Lung (tissue), 12 donors: ENCODE measurements around the gene ROBO1. TPM values are rescaled to one million over a fixed set of nuclear protein-coding genes. Genes with fewer than 3 reads are reported as not detected.
A peak's percentile ranks its signal among the peaks of the same experiment; 100 is the strongest.

Experiments used
- ATAC-seq: fragments of 200-7000 bp; cut with Tn5 transposase; one replicate; pipeline ENCODE4 v1.9.1; 2020; ENCODE audit warnings: moderate number of reproducible peaks; ENCODE audit not compliant: insufficient read depth, low FRiP score
- DNase-seq, 3 donors: peaks; one replicate each; pipeline ENCODE4 v3.0.0-alpha.2; 2013 to 2017
- H3K27ac ChIP-seq, 2 donors: one replicate each; pipeline ENCODE4 v1.5.1; 2013; ENCODE audit warnings: mild to moderate bottlenecking in 2 of 2, moderate library complexity in 2 of 2, control low read depth in 1 of 2, inconsistent platforms in 1 of 2, low read depth in 1 of 2, low read length in 1 of 2
- H3K27me3 ChIP-seq, 3 donors: one replicate each; pipeline ENCODE4 v1.5.1; 2013; ENCODE audit warnings: low read length in 2 of 3; ENCODE audit not compliant: control insufficient read depth in 3 of 3, insufficient read depth in 3 of 3
- H3K36me3 ChIP-seq, 4 donors: one replicate each; pipeline ENCODE4 v1.5.1; 2013; ENCODE audit warnings: low read length in 4 of 4, mild to moderate bottlenecking in 1 of 4, moderate library complexity in 1 of 4; ENCODE audit not compliant: control insufficient read depth in 4 of 4, insufficient read depth in 4 of 4
- H3K4me1 ChIP-seq, 5 donors: one replicate each; pipeline ENCODE4 v1.5.1; 2013; ENCODE audit warnings: low read length in 5 of 5, mild to moderate bottlenecking in 2 of 5, moderate library complexity in 1 of 5; ENCODE audit not compliant: control insufficient read depth in 5 of 5, insufficient read depth in 5 of 5
- H3K4me3 ChIP-seq: one replicate; pipeline ENCODE4 v1.5.1; 2013; ENCODE audit warnings: mild to moderate bottlenecking, control low read depth, moderate library complexity
- H3K9ac ChIP-seq, 2 donors: one replicate each; pipeline ENCODE4 v1.5.1; 2013; ENCODE audit warnings: low read length in 2 of 2, control low read depth in 1 of 2; ENCODE audit not compliant: insufficient read depth in 1 of 2
- H3K9me3 ChIP-seq, 4 donors: one replicate each; pipeline ENCODE4 v1.5.1; 2013; ENCODE audit warnings: low read length in 3 of 4, mild to moderate bottlenecking in 1 of 4, moderate library complexity in 1 of 4; ENCODE audit not compliant: control insufficient read depth in 4 of 4, insufficient read depth in 3 of 4
- CTCF ChIP-seq: IDR thresholded peaks from 2 replicates; pipeline ENCODE4 v1.5.1; 2012; ENCODE audit warnings: mild to moderate bottlenecking; ENCODE audit errors: control extremely low read depth, extremely low read depth
- WGBS, 2 donors: extraction: QIAGEN DNeasy Blood & Tissue Kit; methylation state at CpG; one replicate each; pipeline ENCODE4 v1.1.7; 2013; 5-methylcytosine and 5-hydroxymethylcytosine counted together
- polyA plus RNA-seq, 2 donors: library from polyadenylated mRNA; stranded (reverse); fragments of 200-250 nt; gene quantifications; one replicate each; pipeline ENCODE4 v1.2.1, GENCODE V29; 2013
- total RNA-seq, 2 donors: library from RNA; depleted of rRNA in 1 of 2; stranded (reverse); fragments of >200 nt in 1 of 2; gene quantifications; one replicate each; pipeline ENCODE4 v1.2.1, GENCODE V29; 2014 to 2021
- donor health status: control.
- donor health status: control.
- donor health status: Bipolar disorder and iron deficiency.
- donor health status: healthy.
- donor health status: DM: yes; HTN: yes; CAD: no.

The ROBO1 gene
- total and polyA plus RNA-seq, 4 donors: 2.6 to 72.6 (median 15.7) TPM

DNA sequence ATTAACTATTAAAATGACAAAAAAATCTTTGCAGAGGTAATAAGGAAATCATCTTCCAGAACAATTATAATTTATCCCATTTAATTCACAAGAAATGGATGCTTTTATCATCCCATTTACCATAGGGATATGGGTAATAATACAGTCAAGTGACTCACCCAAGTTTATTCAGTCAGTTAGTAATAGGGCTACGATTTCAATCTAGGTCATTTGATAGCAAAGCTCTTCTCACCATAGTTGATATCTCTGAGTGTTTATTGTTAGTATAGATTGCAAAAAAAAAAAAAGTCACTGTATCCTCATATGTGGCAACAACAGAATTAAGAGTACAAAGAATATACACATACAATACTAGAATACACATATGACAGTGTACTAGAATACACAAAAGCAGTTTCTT lies 797.1 kb downstream of the ROBO1 start:
- H3K9ac ChIP-seq: no peak overlapping the region
- ATAC-seq (no peak), DNase-seq (no peak)
- H3K36me3 ChIP-seq: no peaks in the 10 kb centered on the region
- 83 to 87% methylated on average over 1 of the region's 1 CpG for WGBS, 2 donors
- peaks cover 0 to 6% (median 0%) of the 10 kb centered on the region in 5 donors for H3K4me1 ChIP-seq
- H3K9me3 ChIP-seq: no peaks in the 10 kb centered on the region
- no peak for TF ChIP-seq CTCF
- H3K4me3 ChIP-seq: no peak overlapping the region
- no peak overlapping the region for H3K27ac ChIP-seq
- H3K27me3 ChIP-seq: no peaks in the 10 kb centered on the region

DNA sequence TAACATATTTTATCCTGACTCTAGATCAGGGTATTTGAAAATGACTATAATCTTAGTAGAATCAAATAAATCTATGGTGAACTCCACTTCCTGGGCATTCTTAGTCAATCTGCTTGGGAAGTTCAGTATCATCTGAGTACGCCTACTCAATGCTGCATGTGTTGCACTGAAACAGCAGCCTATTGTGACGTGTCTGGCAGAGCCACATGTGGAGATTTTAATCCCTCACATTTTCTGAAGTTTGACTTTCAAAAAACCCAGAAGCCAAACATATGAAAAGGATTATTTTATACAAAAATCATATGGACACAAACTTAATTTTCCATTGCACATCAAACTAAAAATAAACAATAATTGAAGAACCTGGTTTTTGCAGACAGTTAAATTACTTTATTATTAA lies 798.3 kb downstream of the ROBO1 start:
- peak in 1 of 3 donors; percentile 27 for DNase-seq
- TF ChIP-seq CTCF: no peak
- Histone ChIP-seq H3K36me3 (no peaks in the 10 kb centered on the region), H3K4me1 (peaks cover 0 to 3% (median 0%) of the 10 kb centered on the region in 5 donors), H3K9ac (no peak overlapping the region), H3K27ac (no peak overlapping the region), H3K4me3 (no peak overlapping the region), H3K9me3 (no peaks in the 10 kb centered on the region), H3K27me3 (no peaks in the 10 kb centered on the region)
- WGBS, 2 donors: 88% methylated on average over 2 of the region's 2 CpGs
- ATAC-seq: no peak

GRCh38 chr3:78967061-78967460 lies 800.7 kb downstream of the ROBO1 start:
- no peak for ATAC-seq
- TF ChIP-seq CTCF: no peak
- H3K4me3 ChIP-seq: no peak overlapping the region
- H3K36me3 ChIP-seq: no peaks in the 10 kb centered on the region
- H3K9me3 ChIP-seq: no peaks in the 10 kb centered on the region
- 79 to 83% methylated on average over 1 of the region's 1 CpG for WGBS, 2 donors
- no peak overlapping the region for H3K27ac ChIP-seq
- H3K9ac ChIP-seq: no peak overlapping the region
- no peaks in the 10 kb centered on the region for H3K27me3 ChIP-seq
- DNase-seq: no peak
- H3K4me1 ChIP-seq: peaks cover 0 to 3% (median 0%) of the 10 kb centered on the region in 5 donors

- Histone ChIP-seq H3K9ac (no peak overlapping the region), H3K27ac (no peak overlapping the region), H3K4me1 (no peaks in the 10 kb centered on the region), H3K9me3 (no peaks in the 10 kb centered on the region), H3K36me3 (no peaks in the 10 kb centered on the region), H3K4me3 (no peak overlapping the region), H3K27me3 (no peaks in the 10 kb centered on the region)
- no peak for TF ChIP-seq CTCF
- ATAC-seq: no peak
- 93 to 95% methylated on average over 5 of the region's 5 CpGs for WGBS, 2 donors
- no peak for DNase-seq
These were observed 804.0 kb downstream of the ROBO1 start for GRCh38 chr3:78963771-78964170.
